SK-N-DZ (cell line): ENCODE results near the gene ZNRF1.

Experiments
- DNase-seq: peaks from one replicate; pipeline ENCODE4 v3.0.0-alpha.2; 2015; ENCODE audit warnings: low spot score

The ZNRF1 gene

DNA sequence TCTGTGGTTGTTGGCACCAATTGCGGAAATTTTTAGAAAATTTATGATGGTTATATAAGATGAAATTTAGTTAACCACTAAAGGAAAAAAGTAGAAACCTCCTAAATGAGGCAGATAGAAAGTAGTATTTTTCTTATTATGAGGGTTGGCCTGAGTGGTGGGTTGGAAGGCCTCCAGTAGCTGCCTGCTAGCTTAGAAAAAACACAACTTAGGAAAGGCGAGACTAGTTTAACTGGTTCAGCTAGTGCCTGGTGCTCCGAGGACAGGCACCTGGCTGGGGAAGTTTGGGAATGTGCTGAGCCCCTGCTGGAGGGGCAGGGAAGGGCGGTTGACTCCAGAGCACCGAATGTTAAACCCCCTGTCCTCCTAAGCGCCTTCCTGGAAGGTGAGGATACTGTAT lies 97.8 kb downstream of the ZNRF1 start:
- DNase-seq, result no peak

DNA sequence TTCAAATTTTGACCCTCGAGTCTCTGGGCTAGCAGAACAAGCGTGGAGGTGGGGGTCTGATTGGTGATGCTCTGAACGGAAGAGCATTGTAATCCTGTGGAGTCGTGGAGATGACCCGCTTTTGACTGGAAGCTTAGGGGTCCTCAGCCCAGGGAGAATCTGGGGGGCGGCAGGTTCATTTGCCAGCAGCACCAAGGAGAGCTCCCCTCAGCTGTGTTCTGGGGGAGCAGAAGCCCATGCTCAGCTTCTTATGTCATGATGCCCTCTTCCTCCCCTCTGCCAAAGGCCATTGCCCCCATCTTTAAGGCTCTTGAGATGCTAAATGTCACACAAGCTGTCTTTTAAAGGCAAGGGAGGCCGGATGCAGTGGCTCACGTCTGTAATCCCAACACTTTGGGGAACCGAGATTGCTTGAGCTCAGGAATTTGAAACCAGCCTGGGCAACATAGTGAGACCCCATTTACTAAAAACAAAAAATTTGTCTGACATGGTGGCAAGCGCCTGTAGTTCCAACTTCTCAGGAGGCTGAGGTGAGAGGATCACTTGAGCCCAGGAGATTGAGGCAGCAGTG lies 98.5 kb downstream of the ZNRF1 start:
- DNase-seq, result no peak

DNA sequence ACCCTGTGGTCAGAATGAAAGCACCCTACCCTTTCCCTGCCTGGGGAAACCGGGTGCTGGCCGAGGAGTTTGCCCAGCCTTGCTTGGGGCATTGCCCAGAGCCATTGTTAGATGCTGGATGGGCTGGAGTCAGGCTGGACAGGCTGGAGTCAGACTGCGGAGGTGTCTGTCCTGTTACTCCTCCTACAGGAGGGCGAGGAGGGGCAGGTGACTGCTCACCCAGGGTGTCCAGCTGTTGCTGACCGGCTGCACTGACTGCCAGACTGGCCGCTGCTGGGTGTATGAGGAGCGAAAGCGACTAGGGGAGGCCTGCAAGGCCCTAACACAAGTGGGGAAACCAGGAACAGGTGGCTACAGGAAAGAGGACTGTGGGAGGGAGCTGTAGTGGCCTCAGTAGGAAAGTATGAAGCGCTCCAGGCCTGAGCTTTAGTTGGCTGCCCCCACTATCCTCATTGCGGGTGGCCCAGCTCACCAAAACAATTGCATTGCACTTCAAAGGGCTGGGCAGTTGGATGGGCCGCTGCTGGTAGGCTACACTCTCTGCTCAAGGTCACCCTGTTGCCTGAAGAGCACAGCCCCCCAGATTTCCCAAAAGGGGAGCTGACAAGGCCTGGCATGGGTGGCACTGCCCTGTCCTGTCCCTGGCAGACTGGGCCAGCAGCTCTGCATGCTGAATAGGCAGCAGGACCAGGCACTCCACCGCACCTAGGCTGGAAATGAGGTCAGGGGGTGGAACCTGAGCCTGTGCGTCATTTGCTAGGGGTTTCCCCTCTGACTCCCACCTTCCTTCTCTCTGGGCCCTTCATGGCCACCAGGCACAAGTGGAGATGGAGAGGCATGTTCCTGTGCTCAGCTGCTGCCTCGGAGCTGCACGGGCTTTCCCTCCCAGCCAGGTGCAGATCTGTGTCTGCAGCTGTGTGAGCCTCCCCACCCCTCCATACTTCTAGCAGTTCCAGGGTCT lies 99.4 kb downstream of the ZNRF1 start:
- no peak for DNase-seq

DNA sequence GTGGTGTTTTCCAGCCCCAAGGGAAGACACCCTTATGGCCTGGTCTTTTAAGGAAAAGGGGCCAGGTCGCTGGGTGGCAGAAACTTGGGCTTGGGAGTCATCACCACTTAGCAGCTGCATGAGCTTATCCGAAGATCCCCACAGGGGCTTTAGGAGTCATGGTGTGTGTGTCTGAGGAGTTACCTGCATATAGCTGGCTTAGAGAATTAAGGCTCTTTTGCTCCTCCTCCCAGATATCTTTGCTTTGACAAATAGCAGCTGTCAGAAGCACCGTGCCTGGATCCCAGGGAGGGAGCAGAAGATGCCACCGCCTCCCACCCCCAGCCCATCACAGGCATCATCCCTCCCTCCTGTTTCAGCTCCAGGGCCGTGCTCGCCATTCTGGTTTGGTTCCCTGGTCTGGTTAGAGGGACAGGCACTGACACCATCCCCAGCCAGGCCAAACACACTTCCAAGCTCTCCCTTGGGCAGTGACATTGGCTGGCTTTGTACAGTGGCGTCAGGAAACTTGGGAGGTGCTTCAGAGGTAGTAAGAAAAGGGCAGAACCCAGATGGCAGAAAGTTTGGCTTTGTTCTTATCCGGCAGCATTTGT lies 100.3 kb downstream of the ZNRF1 start:
- no peak for DNase-seq

DNA sequence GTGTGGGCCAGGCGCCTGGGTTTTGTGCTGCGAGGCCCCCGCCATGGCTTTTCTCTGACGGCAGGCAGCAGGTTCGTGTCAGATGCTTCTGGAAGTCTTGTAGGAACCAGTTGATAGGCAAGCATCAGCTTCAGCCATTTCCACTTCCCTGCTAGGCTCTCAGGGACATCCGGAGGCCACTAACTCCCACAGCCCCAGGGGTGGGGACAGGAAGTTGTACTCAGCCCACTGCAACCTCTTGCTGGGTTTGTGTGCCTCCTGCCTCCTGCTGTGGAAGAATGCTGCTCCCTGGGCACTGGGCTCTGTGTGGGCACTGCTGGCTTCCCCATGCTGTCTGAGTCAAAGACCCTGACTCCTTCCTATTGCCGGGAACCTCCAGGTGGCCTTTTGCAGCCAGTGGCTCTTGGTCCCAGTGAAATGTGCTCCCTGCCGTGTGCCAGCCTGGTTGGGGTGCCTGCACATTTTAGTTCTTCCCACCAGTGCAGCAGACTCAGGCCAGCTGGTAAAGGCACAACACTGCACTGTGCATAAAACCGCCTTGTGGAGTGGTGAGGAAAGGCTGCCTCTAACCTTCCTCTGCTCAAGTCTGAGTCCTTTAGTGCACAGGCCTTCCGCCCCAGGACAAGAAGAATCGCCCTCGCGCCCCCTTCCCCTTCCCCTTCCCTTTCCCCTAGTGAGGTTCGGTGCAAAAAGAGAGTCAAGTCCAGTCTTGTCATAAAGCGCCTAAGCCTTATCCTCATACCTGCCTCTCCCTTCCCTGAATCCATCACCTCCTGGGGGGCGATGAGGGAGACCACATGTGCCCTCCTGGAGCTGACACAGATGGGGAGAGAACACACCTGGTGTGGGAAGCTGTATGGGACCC lies 101.1 kb downstream of the ZNRF1 start:
- no peak for DNase-seq

DNA sequence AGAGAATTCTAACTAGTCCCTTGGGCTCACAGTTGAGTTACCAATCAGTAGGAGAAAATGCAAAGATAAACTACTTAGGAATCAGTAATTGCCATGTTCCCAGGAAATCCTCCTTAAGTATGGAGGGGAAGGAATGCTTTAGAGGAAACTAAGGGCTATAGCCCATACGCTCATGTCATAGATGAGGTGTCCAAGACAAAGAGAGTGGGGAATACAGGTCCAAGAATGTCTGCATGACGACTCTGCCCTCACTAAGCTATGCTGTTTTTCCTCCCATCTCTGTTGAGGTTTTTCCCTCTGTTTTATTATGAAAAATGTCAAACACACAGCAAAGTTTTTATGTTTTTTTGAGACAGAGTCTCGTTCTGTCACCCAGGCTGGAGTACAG lies 101.8 kb downstream of the ZNRF1 start:
- no peak for DNase-seq

DNA sequence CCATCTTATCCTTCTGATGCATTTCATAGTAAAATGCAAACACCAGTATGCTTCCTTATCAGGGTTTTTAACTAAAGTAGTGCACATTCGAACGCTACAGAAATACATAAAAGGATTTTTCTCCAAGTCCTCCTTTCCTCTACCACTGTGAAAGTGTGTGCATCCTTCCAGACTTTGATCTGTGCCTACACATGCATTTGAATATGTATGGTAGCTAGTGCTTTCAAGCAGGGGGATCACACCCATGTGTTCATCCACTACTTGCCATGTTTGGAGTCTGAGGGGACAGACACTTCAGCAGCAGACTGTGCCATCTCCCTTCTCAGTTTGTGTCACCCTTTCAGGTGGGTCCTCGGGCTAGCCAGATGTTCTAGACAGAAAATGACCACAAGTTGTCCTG lies 102.8 kb downstream of the ZNRF1 start:
- DNase-seq, result no peak

DNA sequence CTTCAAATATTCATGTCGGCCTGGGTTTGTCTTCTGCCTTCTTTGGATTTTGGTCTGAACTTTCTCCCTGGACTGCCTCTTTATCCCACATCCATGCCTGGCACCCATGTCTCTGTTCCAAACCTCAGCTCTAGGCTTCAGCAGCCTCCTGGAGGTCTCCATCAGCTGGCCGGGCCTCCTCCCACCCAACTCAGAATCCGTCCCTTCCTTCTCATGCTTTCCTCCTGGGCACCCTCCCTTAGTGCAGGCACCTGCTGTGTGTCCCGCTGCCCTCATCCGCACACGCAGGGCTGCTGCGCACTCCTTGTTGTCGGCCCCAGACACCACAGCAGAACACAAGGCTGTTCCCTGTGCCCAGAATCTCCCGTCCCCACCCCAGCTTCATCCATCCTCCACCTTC lies 103.8 kb downstream of the ZNRF1 start:
- no peak for DNase-seq

DNA sequence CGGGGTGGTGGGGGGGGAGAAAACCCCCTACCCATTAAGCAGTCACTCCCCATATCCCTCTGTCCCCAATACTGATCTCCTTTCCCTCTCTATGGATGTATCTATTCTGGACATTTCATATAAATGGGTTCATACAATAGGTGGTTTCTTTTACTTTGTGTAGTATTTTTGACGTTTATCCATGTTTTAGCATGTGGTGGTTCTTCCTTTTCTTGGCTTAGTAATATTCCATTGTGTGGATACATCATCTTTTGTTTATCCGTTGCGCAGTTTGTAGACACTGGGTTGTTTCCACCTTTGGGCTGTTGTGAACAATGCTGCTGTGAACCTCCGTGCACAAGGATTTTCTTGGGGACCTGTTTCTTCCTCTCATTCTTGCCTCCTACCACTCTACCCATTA lies 105.2 kb downstream of the ZNRF1 start:
- no peak for DNase-seq

DNA sequence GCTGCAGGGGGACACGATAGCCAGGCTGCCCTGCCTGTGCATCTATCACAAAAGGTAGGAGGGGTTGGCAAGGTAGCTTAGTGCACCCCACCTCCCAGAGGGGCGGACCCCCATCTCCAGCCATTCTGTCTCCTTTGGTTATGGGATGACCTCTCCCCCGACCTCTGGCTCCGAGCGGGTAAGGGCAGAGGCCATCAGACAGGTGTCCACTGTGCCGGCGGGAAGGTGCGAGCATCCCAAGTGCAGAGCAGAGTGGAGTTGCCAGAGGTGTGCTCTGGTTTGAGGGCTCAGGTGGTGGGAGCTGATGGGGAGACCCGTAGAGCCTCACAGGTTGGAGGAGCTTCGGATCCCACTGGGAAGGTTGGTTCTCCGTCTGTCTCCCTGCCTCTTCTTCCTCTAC lies 106.0 kb downstream of the ZNRF1 start:
- no peak for DNase-seq

DNA sequence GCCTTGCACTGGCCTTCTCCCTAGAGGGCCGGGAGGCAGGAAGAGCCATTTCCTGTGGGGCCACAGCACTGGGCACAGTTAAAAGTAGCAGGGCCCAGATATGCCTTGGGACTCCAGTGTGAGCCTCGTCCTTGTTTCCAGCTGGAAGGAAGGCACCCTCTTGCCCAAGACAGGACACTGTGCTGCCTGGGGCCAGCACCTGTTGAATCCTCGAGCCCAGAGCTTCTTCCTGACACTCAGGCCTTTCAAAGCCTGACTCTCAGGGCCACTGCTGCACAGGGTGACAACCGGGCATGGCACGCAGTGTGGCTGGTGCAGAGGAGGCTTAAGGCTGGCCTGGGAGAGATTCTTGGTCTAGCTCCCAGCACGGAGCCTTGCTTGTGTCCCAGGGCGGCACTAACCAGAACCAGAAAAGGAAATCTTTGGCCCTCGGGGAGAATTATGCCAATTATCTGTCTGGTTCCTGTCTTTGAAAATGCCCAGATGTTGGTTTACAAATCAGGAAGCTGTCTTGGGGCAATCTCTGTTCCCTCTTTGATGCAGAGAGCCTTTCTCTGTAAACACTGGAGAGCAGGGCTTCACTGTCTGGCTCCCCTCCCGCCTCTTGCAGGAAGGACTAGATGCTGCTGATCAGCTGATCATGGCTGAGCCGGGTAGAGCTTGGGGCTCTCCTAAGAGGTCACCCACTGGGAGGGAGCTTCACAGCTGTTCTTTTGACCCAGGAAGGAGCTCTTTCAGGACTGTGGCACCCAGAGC lies 106.7 kb downstream of the ZNRF1 start:
- peak; percentile 84 for DNase-seq

DNA sequence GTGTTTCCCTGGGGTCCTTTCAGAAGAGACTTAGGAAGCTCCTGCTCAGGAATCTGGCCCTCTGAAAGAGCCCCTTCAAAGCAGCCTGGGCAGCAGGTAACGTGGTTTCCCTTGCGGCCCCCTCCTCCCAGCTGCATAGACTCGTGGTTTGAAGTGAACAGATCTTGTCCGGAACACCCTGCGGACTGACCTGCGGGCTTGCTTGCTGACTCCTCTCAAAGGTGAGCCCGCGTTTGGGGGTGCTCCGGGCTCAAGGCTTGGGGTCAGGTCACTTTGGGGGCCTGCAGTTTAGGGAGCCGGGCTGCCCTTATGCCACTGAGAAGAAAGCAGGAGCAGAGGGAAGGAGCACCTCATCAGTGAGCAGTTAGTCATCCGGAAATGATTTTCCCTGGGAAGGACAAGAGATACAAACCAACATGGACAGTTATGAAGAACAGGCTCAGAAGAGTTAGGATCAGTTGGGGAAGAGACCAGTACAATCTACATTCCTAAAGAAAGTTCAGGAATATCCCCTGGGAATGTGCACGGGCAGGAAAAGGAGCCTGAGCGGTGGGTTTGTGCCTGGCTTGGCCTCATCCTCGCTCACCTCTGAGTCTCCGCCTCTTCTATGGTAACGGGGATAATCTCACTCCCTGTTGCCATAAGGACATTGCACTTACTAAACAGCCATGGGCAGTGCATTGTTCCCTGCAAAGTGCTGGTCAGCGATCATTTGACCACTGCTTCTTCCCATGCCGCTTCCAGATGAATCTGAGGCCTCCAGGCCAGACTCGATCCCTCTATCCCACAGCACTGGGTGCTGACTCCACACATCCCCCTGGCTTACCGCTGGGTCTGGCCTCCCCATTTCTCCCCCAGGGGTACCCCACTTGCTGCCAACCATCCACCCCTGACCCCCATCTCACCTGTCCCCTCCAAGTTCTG lies 107.8 kb downstream of the ZNRF1 start:
- no peak for DNase-seq

DNA sequence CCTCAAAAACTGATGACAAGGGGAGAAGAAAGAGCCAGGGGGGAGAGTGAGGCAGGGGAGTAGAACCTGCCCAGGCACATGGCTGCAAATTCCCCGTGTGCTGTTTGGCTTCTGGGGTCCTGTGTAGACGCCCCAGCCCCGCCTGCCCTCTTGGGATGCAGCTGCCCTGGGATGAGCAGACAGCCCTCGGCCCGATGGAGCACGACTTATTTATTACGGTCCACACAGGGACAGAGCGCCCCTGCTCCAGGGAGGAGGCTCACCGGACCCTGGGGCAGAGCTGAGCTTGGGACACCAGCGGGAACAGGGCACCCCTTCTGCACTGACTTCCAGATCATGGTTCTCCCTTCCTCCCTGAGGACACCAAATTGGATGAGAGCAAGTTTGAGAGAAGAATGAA lies 108.7 kb downstream of the ZNRF1 start:
- DNase-seq, result no peak

DNA sequence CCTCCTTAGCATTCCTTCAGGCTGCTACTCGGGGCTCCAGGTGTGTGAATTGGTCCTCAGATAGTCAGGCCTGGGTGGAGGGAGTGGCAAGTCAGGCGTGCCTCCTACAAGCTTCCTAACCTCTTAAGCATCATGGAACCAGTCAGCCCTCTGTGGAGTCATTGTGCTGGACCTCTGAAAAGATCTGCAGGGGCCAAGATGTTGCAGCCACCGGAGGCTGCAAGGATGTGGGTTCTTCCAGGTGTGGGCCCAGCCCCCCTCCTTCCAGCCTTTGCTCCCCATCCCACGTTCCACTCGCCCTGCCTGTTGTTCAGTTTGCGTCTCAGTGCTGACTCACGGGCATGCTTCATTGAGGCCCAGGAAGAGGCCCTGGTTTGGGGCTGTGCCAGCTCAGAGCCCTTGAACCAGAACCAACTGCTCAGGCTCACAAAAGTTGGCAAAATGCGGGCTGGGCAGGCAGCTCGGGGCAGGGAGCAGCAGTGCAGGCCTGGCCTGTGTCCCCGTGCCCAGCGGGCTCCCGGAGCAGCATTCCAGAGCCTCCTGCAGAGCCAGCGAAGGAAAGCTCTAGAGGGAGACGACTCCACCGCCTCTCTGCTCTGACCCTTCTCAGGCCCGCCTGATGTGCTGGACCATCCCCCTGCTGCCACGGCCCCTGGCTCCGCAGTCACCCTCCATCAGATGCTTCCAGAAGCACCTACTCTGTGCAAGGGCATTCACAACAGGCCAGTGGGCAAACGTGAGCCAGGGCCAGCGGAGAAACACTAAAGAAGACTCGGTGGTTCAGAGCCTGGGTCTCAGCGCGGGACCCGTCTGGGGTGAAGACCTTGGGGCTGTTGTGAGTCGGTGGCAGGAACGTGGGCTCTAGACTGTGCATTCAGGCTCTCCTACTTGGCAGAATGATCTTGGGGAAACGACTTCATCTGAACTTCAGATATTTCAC lies 110.2 kb downstream of the ZNRF1 start:
- DNase-seq, result no peak

DNA sequence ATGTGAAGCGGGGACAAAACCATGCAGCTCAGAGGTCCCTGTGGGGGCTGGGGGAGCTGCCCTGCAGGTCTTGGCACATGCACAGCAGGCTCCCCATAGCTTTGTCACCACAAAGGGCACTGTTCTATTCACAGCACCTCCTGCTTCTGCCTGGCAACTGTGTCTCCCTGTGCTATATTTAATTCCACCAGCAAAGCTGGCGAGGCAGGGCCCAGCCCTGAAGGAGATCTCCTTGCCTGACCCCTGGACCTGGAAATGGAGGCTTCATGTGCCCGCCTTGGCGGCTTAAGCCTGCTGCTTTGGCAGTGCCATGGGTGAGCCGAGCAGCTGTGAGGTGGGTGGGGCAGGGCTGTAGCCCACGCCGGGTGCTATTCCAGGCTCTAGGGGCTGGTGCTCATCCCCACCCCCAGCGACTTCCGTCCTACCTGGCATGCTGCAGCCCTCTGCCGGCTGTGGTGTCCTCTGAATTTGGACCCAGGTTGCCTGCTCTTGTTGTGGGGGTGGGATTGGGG lies 111.0 kb downstream of the ZNRF1 start:
- no peak for DNase-seq

DNA sequence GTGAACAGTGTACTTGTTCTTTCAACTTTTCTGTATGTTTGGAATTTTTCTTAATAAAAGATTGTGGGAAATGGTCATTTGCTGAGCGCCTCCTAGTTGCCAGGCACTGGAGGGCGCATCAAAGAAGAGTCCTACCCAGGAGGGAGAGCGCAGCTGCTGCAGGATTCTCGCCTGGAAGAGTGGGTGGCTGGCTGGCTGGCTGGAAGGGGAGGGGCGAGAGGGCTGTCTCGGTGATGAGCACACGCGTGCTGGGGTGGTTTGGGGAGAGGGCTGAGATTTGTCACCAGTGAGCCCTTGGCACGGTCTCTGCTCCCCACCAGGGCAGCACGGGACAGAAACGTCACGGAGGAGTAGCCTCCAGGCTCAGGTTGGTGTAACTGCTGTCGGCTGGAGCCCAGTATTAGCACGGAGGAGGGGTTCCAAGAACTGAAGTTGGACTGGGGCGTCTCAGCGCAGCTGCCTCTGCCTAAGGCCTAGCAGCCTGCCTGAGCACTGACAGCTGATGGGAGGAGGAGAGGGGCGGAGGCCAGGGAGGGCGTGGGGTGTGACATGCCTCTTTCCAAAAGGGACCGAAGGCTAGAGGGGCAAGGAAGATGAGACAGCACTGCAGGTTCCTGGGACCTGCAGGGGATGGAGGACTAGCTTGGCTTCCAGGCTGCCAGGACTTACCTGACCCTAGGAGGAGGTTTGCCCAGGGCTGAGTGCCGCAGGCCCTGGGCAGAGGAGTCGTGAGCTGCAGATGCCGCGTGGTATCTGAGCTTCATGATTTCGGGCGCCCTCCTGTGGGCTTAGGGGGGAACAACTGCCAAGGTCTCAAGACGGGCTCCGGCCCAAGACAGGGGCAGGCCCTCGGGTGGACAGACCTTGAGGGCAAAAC lies 112.1 kb downstream of the ZNRF1 start:
- peak; percentile 93 for DNase-seq

DNA sequence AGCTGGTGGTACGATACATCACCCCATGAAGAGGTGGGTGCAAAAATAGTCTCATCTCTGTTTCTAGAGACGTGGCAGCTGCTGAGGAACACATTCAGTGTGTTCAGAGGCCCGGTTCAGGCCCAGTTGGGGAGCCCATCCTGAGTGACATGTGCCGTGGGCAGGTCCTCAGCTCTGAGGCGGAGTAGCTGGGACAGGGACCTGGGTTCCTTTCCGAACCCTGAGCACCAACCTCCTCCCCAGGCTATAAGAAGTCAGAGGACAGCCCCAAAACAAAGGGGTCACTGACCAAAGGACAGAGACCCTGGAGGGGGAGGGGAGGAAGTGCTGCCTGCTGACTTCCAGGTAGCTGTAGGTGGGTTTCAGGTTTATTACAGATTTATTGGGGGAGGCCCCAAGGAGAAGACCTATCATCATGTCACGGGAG lies 112.7 kb downstream of the ZNRF1 start:
- DNase-seq, result no peak
